Caco-2 (cell line): ENCODE results near the gene CDC42BPB. TPM values are rescaled to one million over a fixed set of nuclear protein-coding genes. Genes with fewer than 3 reads are reported as not detected.

ENCODE experiments used
- BruUV-seq: library from RNA; stranded (reverse); fragments of 400-500 nt; replicated peaks from 2 replicates; lab custom pipeline; 2021; lab: Mats Ljungman, UMichigan
- CTCF ChIA-PET: fragments of 300-600 bp; sonication (Branson Sonifier 250); formaldehyde crosslinking; loops from one replicate; lab custom pipeline; 2022; ENCODE audit warnings: antibody characterized with exemption; lab: Charles Lee
- POLR2A ChIA-PET: fragments of 300-600 bp; sonication (Branson Sonifier 250); formaldehyde crosslinking; loops from one replicate; lab custom pipeline; 2022; ENCODE audit warnings: antibody characterized with exemption; lab: Charles Lee
- DNase-seq, 2 experiments: peaks; one replicate each; pipeline versions ENCODE4 v3.0.0 to v3.0.0-alpha.2; 2020 to 2022
- H3K27me3 ChIP-seq: replicated peaks from 2 replicates; pipeline ENCODE4 v1.6.0; 2011; ENCODE audit warnings: low read length; ENCODE audit not compliant: control insufficient read depth, insufficient read depth
- H3K36me3 ChIP-seq: 2 replicates; pipeline ENCODE4 v1.5.1; 2011; ENCODE audit warnings: low read length; ENCODE audit not compliant: control insufficient read depth, insufficient read depth
- H3K4me1 ChIP-seq: fragments of 250-450 bp; sonication (Bioruptor Pico); 2 replicates; pipeline ENCODE4 v1.5.1; 2020; ENCODE audit warnings: mild to moderate bottlenecking
- H3K4me3 ChIP-seq: 2 replicates; pipeline ENCODE4 v1.5.1; 2011; ENCODE audit warnings: low read depth, mild to moderate bottlenecking, control low read depth, low read length
- H3K9me3 ChIP-seq: fragments of 250-450 bp; sonication (Bioruptor Pico); 2 replicates; pipeline ENCODE4 v1.5.1; 2020; ENCODE audit warnings: mild to moderate bottlenecking, moderate library complexity
- H3K27ac Mint-ChIP-seq: one replicate; pipeline ENCODE4 v1.8.0; 2022; ENCODE audit warnings: mixed read lengths; ENCODE audit not compliant: unreplicated experiment
- H3K27me3 Mint-ChIP-seq: one replicate; pipeline ENCODE4 v1.8.0; 2022; ENCODE audit warnings: mixed read lengths; ENCODE audit not compliant: insufficient read depth, unreplicated experiment
- H3K36me3 Mint-ChIP-seq: one replicate; pipeline ENCODE4 v1.8.0; 2022; ENCODE audit warnings: mild to moderate bottlenecking, mixed read lengths; ENCODE audit not compliant: insufficient read depth, unreplicated experiment
- H3K4me1 Mint-ChIP-seq: one replicate; pipeline ENCODE4 v1.8.0; 2022; ENCODE audit warnings: low read depth, mixed read lengths; ENCODE audit not compliant: unreplicated experiment
- H3K4me3 Mint-ChIP-seq: one replicate; pipeline ENCODE4 v1.8.0; 2022; ENCODE audit warnings: mild to moderate bottlenecking, moderate library complexity, mixed read lengths; ENCODE audit not compliant: unreplicated experiment
- H3K9me3 Mint-ChIP-seq: one replicate; pipeline ENCODE4 v1.8.0; 2022; ENCODE audit warnings: mixed read lengths; ENCODE audit not compliant: unreplicated experiment
- intact Hi-C: fragments of 100-400 bp; cut with micrococcal nuclease; formaldehyde crosslinking; loops from one replicate; pipeline ENCODE4 v1.10.0; 2022; ENCODE audit not compliant: unreplicated experiment
- total RNA-seq: library from RNA; stranded (reverse); gene quantifications from 2 replicates; pipeline ENCODE4 v1.2.3, GENCODE V29; 2022
- TF ChIP-seq, protein P1 (sequence below), 2 experiments: fragments of 200-600 bp in 1 of 2; IDR thresholded peaks; 1 replicate in 1 of 2; 2 replicates in 1 of 2; pipeline versions ENCODE4 v1.5.1 to v1.8.0; 2011 to 2022; ENCODE audit warnings: antibody characterized with exemption in 1 of 2, control low read depth in 1 of 2, inconsistent platforms in 1 of 2, low read depth in 1 of 2, low read length in 1 of 2, mild to moderate bottlenecking in 1 of 2, moderate library complexity in 1 of 2; ENCODE audit not compliant: insufficient read depth in 1 of 2, severe bottlenecking in 1 of 2, unreplicated experiment in 1 of 2

CDC42BPB gene
- total RNA-seq, 1 experiment from 2014 or later, result 55.1 TPM

DNA sequence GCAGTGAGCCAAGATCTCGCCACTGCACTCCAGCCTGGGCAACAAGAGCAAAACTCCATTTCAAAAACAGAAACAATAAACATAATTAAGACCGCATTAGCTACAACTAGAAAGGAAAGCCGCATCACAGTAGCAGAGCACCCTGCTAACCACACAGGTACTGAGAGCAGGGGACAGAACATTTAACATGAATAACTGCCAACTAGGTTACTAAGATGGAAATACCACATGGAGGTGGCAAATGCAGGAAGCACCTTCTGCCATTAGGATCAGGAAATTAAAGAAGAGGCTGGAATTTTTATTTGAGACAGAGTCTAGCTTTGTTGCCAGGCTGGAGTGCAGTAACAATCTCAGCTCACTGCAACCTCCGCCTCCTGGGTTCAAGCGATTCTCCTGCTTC is 41.9 kb downstream of the CDC42BPB start:
- Mint-ChIP-seq H3K27me3 (no peaks in the 10 kb centered on the region), H3K4me3 (no peak overlapping the region), H3K36me3 (peaks cover 14% of the 10 kb centered on the region), H3K27ac (no peak overlapping the region), H3K4me1 (no peaks in the 10 kb centered on the region), H3K9me3 (no peaks in the 10 kb centered on the region)
- ChIA-PET POLR2A (no interaction called here), CTCF (no interaction called here)
- H3K4me1 ChIP-seq, result no peaks in the 10 kb centered on the region
- no peak overlapping the region for H3K4me3 ChIP-seq
- H3K36me3 ChIP-seq, result no peaks in the 10 kb centered on the region
- TF ChIP-seq, protein P1, sequence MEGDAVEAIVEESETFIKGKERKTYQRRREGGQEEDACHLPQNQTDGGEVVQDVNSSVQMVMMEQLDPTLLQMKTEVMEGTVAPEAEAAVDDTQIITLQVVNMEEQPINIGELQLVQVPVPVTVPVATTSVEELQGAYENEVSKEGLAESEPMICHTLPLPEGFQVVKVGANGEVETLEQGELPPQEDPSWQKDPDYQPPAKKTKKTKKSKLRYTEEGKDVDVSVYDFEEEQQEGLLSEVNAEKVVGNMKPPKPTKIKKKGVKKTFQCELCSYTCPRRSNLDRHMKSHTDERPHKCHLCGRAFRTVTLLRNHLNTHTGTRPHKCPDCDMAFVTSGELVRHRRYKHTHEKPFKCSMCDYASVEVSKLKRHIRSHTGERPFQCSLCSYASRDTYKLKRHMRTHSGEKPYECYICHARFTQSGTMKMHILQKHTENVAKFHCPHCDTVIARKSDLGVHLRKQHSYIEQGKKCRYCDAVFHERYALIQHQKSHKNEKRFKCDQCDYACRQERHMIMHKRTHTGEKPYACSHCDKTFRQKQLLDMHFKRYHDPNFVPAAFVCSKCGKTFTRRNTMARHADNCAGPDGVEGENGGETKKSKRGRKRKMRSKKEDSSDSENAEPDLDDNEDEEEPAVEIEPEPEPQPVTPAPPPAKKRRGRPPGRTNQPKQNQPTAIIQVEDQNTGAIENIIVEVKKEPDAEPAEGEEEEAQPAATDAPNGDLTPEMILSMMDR (IDR thresholded peaks at IDR 0.05; ENCODE audit: insufficient read depth in 1 of 2, low read depth in 1 of 2, low read length in 1 of 2, severe bottlenecking in 1 of 2, unreplicated experiment in 1 of 2), result no peak
- H3K27me3 ChIP-seq, result no peaks in the 10 kb centered on the region
- no peak for DNase-seq
- no peaks in the 10 kb centered on the region for H3K9me3 ChIP-seq
- no TSS peak for BruUV-seq
- intact Hi-C loops, result no loop called here

DNA sequence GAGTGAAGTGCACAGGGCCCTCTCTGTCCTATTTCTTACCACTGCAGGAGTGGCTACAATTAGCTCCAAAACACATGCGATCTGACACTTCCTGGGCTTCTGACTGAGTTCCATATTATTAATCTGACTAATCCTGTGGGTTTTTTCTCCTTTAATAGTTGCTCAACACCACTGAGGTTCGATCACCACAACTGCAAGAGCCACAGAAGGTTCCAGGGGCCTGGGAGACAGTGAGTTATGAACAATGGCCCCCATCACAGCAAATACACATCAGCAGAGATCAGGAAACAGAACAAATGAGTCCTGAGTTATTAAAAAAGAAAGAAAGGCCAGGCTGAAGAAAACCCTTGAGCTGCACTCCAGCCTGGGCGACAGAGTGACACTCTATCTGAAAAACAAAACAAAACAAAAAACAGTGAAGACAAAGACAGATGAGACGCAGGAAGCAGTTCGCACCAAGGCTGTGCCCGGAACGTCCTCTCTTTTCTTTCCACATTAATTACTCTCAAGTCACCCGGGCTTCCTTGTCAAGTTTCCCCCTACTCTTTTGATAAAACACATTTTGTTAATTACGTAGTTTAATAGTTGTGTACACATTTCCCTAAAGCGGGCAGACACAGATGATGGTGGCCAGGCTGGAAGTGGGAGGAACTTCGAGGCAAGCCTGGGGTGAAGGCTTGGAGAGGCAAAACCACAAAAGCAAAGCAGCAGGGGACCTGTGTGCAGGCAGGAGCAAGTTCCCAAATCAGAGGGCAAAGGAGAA is 42.7 kb downstream of the CDC42BPB start:
- Histone ChIP-seq H3K9me3 (no peaks in the 10 kb centered on the region), H3K36me3 (no peaks in the 10 kb centered on the region), H3K4me1 (no peaks in the 10 kb centered on the region), H3K4me3 (no peak overlapping the region), H3K27me3 (no peaks in the 10 kb centered on the region)
- H3K27ac Mint-ChIP-seq, result no peak overlapping the region
- H3K4me3 Mint-ChIP-seq, result no peak overlapping the region
- TF ChIP-seq, protein P1 (IDR thresholded peaks at IDR 0.05; ENCODE audit: insufficient read depth in 1 of 2, low read depth in 1 of 2, low read length in 1 of 2, severe bottlenecking in 1 of 2, unreplicated experiment in 1 of 2), result no peak
- BruUV-seq, result no TSS peak
- intact Hi-C loops, result no loop called here
- CTCF ChIA-PET, result no interaction called here
- H3K9me3 Mint-ChIP-seq, result no peaks in the 10 kb centered on the region
- no peak for DNase-seq
- H3K27me3 Mint-ChIP-seq, result no peaks in the 10 kb centered on the region
- no peaks in the 10 kb centered on the region for H3K4me1 Mint-ChIP-seq
- H3K36me3 Mint-ChIP-seq, result peaks cover 15% of the 10 kb centered on the region
- POLR2A ChIA-PET, result no interaction called here

DNA sequence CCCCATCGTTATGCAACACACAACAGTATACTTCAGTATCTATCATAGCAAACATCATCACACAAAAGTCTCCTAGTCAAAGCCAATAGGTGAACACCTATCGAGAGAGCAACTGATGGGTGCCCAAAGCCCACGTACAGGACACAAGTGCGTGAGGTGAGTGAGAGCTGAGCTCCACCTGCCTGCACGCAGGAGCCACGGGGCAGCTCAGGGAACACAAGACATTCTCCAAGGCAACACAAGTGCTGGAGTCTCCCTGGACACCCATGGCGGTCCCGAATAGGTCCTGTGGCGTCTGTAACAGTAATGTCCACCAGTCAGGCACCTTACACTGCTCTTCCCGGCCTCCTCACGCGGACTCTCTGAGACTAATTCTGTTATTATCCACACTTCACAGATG is 44.3 kb downstream of the CDC42BPB start:
- Mint-ChIP-seq H3K4me1 (no peaks in the 10 kb centered on the region), H3K4me3 (no peak overlapping the region), H3K36me3 (peaks cover 20% of the 10 kb centered on the region), H3K27ac (no peak overlapping the region), H3K27me3 (no peaks in the 10 kb centered on the region), H3K9me3 (no peaks in the 10 kb centered on the region)
- H3K4me3 ChIP-seq, result no peak overlapping the region
- BruUV-seq, result no TSS peak
- DNase-seq, result no peak
- H3K36me3 ChIP-seq, result no peaks in the 10 kb centered on the region
- TF ChIP-seq, protein P1 (IDR thresholded peaks at IDR 0.05; ENCODE audit: insufficient read depth in 1 of 2, low read depth in 1 of 2, low read length in 1 of 2, severe bottlenecking in 1 of 2, unreplicated experiment in 1 of 2), result no peak
- intact Hi-C loops, result no loop called here
- CTCF ChIA-PET, result no interaction called here
- no peaks in the 10 kb centered on the region for H3K4me1 ChIP-seq
- POLR2A ChIA-PET, result no interaction called here
- no peaks in the 10 kb centered on the region for H3K27me3 ChIP-seq
- no peaks in the 10 kb centered on the region for H3K9me3 ChIP-seq
